ENCODE results near the gene SPOCD1.

- no peak for TF ChIP-seq CTCF (IDR thresholded peaks at IDR 0.05)
- no peak for TF ChIP-seq POLR2A (IDR thresholded peaks at IDR 0.05)
Measured at GRCh38 chr1:31801458-31801857, 14.4 kb downstream of the SPOCD1 start.

Measured in ovary (tissue), 3 donors.